DOHH2 (cell line): ENCODE results near the gene AIMP2.
"Not testable (repeated sequence)": the region's sequence is repeated elsewhere in the genome, so short reads cannot be mapped to it uniquely, and the experiment has no call there.

Experiments used
- CTCF ChIP-seq: fragments of 200-600 bp; sonication (generic); IDR thresholded peaks from one replicate; pipeline ENCODE4 v1.5.1; 2014; ENCODE audit warnings: antibody characterized with exemption, mild to moderate bottlenecking, low read depth, low read length; ENCODE audit not compliant: poor library complexity, severe bottlenecking
- EZH2phosphoT487 ChIP-seq: fragments of 200-600 bp; sonication (generic); IDR thresholded peaks from 2 replicates; pipeline ENCODE4 v1.6.1; 2017; ENCODE audit warnings: borderline replicate concordance, mild to moderate bottlenecking, antibody characterized with exemption, low read length, moderate library complexity, mixed read lengths

- TF ChIP-seq CTCF, EZH2phosphoT487: not testable (repeated sequence)
These were observed 42.1 kb downstream of the AIMP2 start for GRCh38 chr7:6051185-6051584.
